SHP77 treated with DMSO at 0.1 percent for 48 hours (cell line): Measurements from ENCODE around the gene PLCG2.
"Not testable (repeated sequence)": the region's sequence is repeated elsewhere in the genome, so short reads cannot be mapped to it uniquely, and the experiment has no call there.

Experiments
- DNase-seq: peaks from one replicate; lab custom pipeline; 2025; lab: John Stamatoyannopoulos, UW

Gene PLCG2

DNA sequence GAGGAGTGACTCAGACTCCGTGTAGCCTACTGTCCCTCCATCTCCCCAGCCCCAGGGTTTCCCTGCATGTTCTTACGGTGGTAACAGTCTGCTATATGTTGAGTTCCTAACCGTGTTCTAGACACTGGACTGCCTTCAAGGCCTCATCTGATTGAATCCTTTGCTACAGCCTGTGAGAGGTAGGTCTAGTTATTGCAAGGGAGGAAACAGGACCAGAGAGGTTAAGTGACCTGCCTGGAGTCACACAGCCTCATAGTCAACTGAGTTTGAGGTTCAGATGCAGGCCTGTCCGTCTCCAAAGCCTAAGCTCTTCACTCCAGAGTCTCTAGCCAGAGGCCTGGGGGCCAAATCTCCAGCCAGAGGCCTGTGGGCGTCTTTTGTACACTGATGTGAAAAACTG is 134.1 kb downstream of the PLCG2 start:
- DNase-seq: no peak

DNA sequence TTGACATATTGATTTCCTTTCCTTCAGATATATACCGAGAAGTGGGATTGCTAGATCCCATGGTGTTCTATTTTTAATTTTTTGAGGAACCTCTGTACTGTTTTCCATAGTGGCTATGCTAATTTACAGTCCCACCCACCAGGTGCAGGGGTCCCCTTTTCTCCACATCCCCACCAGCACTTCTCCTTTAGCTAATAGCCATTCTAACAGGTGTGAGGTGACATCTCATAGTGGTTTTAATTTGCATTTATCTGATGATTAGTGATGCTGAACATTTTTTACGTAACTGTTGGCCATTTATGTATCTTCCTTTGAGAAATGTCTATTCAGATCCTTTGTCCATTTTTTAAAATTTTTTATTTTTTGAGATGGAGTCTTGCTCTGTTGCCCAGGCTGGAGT is 138.3 kb downstream of the PLCG2 start:
- no peak for DNase-seq

DNA sequence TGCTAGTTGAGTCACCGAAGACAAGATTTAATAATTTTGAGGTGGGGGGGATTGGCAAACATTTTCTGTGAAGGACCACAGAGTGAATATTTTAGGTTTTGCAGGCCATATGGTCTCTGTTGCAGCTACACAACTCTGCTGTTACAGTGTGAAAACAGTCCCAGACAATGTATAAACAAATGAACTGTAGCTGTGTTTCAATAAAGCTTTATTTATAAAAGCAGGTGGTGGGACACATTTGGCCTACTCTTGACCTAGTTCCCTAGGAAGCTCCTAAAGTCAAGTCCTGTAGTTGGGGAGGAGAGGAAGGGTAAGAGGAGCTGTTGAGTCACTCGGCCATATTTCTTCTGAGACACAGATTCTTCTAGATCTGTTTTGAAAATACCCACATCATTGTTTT is 139.8 kb downstream of the PLCG2 start:
- no peak for DNase-seq

GRCh38 chr16:81920498-81920897 is 141.4 kb downstream of the PLCG2 start:
- no peak for DNase-seq

DNA sequence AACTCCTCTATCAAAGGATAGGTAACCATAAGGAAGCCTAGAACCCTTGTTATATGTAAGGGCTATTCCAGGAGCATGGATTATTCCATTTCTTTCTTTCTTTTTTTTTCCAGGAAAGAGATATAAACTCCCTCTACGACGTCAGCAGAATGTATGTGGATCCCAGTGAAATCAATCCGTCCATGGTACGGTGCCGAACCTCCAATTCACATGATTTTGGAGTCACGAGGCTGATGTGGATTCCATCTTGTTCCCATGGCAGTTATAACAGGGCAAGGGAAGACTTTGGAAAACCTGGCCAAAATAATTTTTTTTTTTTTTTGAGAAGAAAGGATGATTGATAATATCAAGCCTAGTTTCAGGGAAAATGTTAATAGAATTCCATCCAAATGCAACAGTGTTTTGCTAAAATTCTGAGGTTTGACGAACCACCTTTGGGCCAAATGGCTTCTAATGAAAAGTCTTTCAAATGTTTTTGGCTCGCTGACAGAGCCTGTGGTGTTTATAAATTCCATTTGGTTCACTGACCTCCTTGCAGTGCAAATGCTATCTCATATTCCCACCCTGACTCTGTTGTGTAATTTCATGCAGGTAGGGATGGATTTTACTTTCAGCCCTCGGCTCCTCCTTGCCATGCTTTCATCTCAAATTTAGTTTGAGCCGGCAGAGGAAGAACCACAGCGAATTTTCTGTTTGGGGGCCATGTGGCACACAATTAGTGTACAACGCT is 142.2 kb downstream of the PLCG2 start:
- DNase-seq: no peak

DNA sequence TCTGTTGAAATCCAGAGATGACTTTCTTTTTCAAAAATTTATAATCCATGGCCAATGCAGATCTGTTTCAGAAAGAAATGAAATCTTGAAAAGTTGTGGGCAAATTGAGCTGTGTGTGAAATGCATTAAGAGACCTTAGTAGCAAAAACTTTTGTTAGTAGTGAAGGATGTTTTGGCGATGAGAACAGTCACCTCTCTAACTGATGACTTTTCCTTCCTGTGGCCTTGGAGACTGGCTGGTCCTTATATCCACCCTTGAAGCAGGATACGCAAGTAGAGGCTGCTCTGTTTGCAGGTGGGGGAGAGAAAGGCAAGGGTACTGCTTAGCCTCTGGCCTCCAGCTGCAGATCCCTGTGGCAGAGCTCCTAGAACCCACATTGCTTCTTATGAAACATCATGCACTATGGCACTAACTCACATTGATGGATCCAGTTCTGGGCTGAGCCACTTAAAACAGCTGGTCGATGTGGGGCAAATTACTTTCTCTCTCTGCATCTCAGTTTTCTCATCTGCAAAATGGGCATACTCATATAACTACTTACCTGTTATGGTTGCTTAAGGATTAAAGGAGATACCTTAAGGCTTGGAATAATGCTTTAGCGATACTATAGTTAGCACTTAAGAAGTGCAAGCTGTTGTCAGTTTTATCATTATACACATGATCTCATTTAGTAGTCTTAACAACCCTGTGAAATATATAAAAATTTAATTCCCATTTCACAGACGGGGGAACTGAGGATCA is 142.9 kb downstream of the PLCG2 start:
- no peak for DNase-seq

DNA sequence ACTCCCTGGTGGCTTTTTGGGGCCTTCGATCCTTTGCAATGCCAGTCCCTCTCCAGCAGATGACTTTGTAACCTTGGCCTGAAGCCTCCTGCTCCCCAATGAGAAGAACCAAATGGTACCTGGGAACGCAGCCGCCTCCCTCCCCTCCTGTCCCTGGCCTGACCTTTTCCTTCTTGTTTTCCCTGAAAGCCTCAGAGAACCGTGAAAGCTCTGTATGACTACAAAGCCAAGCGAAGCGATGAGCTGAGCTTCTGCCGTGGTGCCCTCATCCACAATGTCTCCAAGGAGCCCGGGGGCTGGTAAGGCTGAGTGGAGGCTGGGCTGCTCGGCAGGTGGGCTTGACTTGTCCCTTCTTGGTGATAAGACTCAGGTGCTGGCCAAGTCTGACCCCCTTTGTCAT is 144.2 kb downstream of the PLCG2 start:
- no peak for DNase-seq

- DNase-seq: no peak
These were observed 145.9 kb downstream of the PLCG2 start for GRCh38 chr16:81925016-81925415.

DNA sequence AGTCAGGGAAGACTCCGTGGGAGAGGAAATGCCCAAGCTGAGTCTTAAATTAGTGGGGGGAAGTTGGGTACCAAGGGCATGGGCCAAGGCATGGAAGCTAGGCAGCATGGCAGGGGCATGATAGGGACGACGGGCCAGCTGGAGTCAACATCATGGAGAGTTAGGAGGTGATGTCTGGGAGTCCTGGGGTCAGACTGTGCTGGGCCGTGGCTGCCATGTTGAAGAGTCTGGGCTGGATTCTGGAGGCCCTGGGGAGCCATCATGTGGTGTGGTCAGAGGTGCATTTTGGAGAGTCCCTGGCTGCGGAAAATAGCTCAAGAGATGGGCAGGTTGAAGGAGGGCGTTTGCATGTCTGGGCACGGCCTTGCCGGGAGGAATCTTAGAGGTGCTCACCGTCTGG is 146.9 kb downstream of the PLCG2 start:
- no peak for DNase-seq

DNA sequence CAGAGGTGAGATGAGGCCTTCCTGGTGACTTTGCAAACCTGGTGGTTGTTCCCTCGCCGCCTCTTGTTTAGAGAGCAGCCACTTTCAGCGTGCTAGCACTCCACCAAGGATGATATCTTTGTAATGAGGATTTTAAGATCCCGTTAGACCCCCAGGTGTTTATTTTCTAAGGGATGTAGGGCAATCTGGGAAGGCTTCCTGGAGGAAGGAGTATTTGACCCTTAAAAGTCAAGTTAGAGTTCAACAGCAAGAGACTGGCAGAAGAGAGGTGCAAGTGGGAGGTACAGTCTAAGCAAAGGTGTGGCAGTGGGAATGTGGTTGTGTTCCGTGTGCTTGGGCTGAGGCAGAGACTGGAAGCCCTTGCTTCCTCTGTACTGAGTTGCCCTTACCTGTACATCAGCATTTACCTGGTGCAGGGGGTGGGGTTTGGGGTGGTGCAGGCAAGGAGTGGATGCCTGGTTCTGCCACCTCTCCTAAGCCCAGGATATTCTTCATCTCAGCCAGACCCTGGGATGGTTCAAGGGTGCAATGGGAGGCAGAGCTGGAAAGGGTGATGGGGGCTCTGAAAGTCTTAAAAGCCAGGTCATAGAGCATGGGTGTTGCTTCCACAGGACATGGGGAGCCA is 148.6 kb downstream of the PLCG2 start:
- DNase-seq: no peak

DNA sequence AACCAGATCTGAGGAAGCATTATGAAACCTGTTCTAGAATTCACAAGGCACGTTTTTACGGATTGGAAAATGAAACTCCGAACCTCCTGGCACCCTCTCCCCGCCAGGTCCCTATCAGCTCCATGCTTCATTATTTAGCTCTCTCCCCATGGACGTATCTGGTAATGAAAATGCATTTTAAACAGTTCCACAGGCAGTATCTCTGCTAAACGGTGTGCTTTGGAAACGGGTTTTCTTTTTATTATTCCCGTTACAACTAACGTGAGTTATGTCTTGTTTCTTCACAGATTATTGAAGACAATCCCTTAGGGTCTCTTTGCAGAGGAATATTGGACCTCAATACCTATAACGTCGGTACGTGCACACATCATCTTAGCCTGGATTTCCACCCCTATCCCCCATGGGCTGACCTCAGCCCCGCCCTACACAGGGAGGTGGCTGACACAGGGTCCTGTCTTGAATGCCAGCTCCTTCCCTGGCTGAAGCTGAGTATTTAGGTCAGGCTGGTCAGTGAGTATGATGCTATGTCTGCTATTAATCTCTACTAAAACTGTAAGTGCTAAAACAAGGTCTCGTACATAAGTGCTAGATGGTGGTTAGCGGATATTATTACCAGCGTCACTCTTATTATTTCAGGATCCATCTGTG is 149.3 kb downstream of the PLCG2 start:
- DNase-seq: no peak

- DNase-seq: no peak
These were observed 149.9 kb downstream of the PLCG2 start for GRCh38 chr16:81928975-81929374.

DNA sequence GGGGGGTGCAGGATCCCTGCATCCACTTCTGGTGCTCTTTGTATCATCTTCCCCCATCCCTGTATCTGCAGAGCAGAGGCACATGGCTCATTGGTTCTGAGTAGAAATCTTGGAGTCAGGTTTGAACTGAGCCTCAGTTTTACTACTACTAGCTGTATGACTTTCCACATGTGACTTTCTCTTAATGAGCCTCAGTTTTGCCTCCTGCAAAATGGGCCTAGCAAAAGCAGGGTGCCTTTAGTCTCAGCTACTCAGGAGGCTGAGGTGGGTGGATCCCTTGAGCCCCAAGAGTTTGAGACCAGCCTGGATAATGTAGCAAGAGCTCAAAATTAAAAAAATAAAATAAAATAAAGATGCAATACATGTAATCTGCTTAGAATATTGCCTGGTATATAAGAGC is 150.8 kb downstream of the PLCG2 start:
- DNase-seq: no peak

DNA sequence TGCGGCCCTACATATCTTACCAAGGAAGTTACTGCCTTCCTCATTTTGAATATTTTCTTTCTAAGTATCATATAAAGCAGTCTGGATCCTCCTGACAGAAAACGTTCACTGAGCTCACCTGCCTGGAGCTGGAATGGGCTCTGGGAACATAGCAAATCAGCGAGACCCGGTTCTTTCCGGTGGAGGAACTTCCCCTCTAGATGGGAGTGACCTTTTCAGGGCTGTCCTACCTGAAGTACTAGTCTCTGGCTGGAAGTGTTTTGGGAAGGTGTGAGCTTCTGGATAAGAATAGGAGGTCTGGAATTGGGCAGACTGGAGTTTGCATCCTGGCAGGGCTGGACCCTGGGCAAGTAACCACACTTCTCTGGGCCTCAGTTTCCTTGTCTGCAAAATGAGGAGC is 152.8 kb downstream of the PLCG2 start:
- DNase-seq: no peak

DNA sequence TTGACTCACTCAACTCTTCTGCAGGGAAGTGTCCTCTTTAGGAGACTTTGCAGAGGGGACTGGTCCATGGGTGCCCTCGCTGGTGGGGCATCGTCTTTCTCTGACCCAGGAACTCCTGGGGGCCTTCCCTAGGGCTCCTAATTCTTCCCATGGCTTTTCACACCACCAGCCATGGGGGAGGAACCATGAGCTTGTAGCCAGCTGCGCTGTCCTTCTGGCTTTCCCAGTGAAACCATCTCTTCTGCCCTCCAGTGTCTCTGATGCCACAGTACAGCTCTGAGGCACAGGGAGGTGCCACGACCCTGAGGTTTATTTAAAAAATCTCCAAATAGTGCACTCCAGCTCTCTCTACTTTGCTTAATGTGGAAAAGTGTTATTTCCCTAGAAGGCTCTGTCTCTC is 153.6 kb downstream of the PLCG2 start:
- no peak for DNase-seq

DNA sequence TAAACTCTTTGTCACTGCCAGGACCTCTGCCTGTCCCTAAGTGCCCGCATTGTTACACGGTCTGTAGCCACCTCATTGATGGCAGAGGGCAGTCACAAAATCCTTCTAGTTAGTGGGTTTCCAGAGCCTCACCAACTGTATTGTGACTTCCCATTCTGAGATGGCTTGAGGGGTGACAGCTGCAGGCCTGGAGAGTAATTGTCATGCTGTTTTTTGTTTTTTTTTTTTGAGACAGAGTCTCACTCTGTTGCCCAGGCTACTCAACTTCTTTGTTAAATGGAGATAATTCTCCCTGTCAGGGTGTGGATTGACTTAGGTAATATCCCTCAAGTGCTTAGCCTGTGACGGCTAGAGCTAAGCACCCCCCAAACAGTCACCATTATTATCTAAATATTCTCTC is 154.3 kb downstream of the PLCG2 start:
- DNase-seq: no peak

GRCh38 chr16:81934711-81935110 is 155.6 kb downstream of the PLCG2 start:
- DNase-seq: not testable (repeated sequence)

GRCh38 chr16:81936209-81937000 is 157.3 kb downstream of the PLCG2 start:
- DNase-seq: no peak

DNA sequence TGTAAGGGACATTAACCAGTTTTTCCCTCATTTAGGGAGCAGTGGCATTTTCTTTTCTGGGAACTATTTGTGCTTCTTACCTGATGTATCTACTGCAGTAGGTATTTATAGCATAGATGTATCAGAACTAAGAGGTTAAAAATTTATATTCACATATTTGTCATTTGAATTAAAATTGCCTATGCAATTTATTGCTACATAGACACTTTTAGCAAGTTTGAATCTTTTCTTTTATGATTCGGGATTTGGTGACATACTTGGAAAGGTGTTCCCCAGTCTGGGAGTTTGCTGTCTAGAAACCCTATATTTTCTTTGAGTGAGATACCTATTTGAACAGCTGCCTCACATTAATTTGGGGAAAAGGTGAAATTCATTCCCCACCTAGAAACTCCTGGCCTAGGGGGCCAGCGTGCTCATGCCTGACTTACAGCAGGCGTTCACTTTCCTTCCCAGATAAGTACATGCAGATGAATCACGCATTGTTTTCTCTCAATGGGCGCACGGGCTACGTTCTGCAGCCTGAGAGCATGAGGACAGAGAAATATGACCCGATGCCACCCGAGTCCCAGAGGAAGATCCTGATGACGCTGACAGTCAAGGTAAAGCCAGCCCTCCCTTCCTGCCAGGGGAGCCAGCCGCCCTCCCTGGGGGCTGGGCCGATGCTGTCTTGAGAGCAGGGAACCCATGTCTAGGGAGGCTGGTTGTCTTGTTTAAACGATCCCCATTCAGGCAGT is 158.4 kb downstream of the PLCG2 start:
- no peak for DNase-seq

DNA sequence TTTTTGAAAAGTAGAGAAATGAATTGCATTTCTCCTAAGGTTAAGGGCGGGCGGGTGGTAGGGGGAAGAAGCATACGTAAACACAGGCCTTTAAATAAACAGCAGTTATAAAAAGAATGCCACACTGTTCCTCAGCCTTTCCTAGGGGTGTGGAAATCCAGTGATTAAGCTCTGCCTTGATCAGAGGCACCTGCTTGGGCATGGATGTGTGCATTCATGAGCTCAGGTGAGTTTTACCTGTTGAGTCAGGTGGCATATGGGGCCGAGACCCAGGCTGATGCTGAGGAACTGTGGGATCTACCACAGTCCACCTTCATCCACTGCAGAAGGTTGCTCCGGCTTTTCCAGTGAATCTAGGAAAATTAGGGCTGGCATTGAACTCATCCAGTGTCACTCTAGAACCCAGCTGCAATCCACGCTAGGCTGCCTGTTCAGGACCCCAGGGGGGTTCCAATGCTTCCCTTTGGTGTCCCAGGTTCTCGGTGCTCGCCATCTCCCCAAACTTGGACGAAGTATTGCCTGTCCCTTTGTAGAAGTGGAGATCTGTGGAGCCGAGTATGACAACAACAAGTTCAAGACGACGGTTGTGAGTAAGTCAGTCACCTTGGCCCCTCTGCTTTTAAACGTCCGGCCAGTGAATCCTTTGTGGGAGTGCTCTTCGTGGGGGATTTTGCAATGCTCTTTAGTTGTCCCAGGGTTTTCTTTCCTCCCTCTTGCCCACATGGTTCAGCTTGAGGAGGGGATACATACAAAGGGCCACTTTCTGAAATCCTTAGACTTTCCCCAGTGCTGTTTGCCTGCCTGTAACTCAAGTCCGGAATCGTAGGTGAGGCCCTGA is 159.5 kb downstream of the PLCG2 start:
- DNase-seq: no peak
